Suprapubic skin (tissue), 4 donors: ENCODE data around the gene YEATS2. TPM values are rescaled to one million over a fixed set of nuclear protein-coding genes. Genes with fewer than 3 reads are reported as not detected.

Experiments
- DNase-seq, 2 donors: peaks; one replicate each; pipeline ENCODE4 v3.0.0-alpha.2; 2019; ENCODE audit warnings: low spot score in 2 of 2
- H3K27ac ChIP-seq: fragments of 200-600 bp; sonication (generic); one replicate; pipeline ENCODE4 v1.5.1; 2019
- H3K27me3 ChIP-seq: fragments of 200-600 bp; sonication (generic); one replicate; pipeline ENCODE4 v1.5.1; 2019
- H3K36me3 ChIP-seq: fragments of 200-600 bp; sonication (generic); one replicate; pipeline ENCODE4 v1.5.1; 2019
- H3K4me1 ChIP-seq: fragments of 200-600 bp; sonication (generic); one replicate; pipeline ENCODE4 v1.5.1; 2019
- H3K4me3 ChIP-seq: fragments of 200-600 bp; sonication (generic); one replicate; pipeline ENCODE4 v1.5.1; 2019; ENCODE audit warnings: mild to moderate bottlenecking
- H3K9me3 ChIP-seq: fragments of 200-600 bp; sonication (generic); one replicate; pipeline ENCODE4 v1.5.1; 2019
- EP300 ChIP-seq: sonication (generic); formaldehyde crosslinking; IDR thresholded peaks from one replicate; pipeline ENCODE4 v1.6.1; 2017; ENCODE audit warnings: antibody characterized with exemption
- POLR2A ChIP-seq, 2 donors: fragments of 450-650 bp; IDR thresholded peaks; one replicate each; pipeline ENCODE4 v1.6.1; 2017; ENCODE audit warnings: antibody characterized with exemption in 2 of 2, mild to moderate bottlenecking in 2 of 2, moderate library complexity in 2 of 2
- POLR2AphosphoS5 ChIP-seq, 3 donors: sonication (generic); formaldehyde crosslinking; IDR thresholded peaks; one replicate each; pipeline ENCODE4 v1.6.1; 2017; ENCODE audit warnings: antibody characterized with exemption in 3 of 3
- WGBS: methylation state at CpG from one replicate; pipeline ENCODE4 v1.1.5; 2018; 5-methylcytosine and 5-hydroxymethylcytosine counted together
- total RNA-seq, 4 donors: library from RNA; depleted of rRNA; stranded (reverse); fragments of >200 nt; gene quantifications; one replicate each; pipeline ENCODE4 v1.1.0, GENCODE V29; 2016
- TF ChIP-seq, protein P1 (sequence below), 2 donors: fragments of 200-600 bp in 1 of 2; fragments of 450-650 bp in 1 of 2; sonication (generic) in 1 of 2; IDR thresholded peaks; one replicate each; pipeline ENCODE4 v1.5.1; 2016 to 2019; ENCODE audit warnings: antibody characterized with exemption in 2 of 2, mild to moderate bottlenecking in 1 of 2, moderate library complexity in 1 of 2

Gene YEATS2
- total RNA-seq, 4 donors from 2014 or later: 12.8 to 35.8 (median 19.7) TPM

DNA sequence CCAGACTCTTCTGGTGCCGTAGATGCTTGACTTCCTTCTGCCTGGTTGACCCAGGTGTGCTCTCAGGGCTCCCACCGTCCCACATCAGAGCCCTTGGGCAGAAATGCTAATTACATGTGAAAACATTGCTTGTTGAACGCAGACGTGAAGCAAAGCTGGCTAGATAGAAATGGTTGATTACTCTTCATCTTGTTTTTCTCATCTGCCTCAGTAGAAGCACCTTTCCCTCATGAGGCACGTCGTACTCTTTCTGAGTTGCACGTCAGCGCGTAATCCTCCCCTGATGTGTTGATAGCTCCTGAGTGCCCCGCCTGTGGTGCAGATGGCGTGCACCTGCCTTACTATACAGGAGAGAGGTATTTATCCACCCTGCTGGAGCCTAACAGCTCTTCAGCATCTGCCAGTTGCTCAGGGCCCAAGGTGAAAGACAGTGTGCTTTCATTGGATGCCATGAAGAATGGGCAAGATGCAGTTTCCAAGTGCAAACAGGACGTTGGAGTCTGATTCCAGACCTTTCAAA, 109.7 kb downstream of the YEATS2 start:
- H3K4me3 ChIP-seq: no peak overlapping the region
- TF ChIP-seq, protein P1, sequence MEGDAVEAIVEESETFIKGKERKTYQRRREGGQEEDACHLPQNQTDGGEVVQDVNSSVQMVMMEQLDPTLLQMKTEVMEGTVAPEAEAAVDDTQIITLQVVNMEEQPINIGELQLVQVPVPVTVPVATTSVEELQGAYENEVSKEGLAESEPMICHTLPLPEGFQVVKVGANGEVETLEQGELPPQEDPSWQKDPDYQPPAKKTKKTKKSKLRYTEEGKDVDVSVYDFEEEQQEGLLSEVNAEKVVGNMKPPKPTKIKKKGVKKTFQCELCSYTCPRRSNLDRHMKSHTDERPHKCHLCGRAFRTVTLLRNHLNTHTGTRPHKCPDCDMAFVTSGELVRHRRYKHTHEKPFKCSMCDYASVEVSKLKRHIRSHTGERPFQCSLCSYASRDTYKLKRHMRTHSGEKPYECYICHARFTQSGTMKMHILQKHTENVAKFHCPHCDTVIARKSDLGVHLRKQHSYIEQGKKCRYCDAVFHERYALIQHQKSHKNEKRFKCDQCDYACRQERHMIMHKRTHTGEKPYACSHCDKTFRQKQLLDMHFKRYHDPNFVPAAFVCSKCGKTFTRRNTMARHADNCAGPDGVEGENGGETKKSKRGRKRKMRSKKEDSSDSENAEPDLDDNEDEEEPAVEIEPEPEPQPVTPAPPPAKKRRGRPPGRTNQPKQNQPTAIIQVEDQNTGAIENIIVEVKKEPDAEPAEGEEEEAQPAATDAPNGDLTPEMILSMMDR (IDR thresholded peaks at IDR 0.05): no peak
- no peak for TF ChIP-seq POLR2AphosphoS5 (IDR thresholded peaks at IDR 0.05)
- no peak for TF ChIP-seq EP300
- no peak for TF ChIP-seq POLR2A (IDR thresholded peaks at IDR 0.05)
- WGBS: 89% methylated on average over 12 of the region's 12 CpGs
- peaks cover 3% of the 10 kb centered on the region for H3K4me1 ChIP-seq
- H3K27ac ChIP-seq: no peak overlapping the region
- no peaks in the 10 kb centered on the region for H3K9me3 ChIP-seq
- peaks cover 92% of the 10 kb centered on the region for H3K36me3 ChIP-seq
- peak in 1 of 2 donors; percentile 28 for DNase-seq
- no peaks in the 10 kb centered on the region for H3K27me3 ChIP-seq

GRCh38 chr3:183807881-183808280, 110.3 kb downstream of the YEATS2 start:
- peaks cover 86% of the 10 kb centered on the region for H3K36me3 ChIP-seq
- H3K27ac ChIP-seq: no peak overlapping the region
- TF ChIP-seq POLR2A (IDR thresholded peaks at IDR 0.05) (no peak), EP300 (no peak), POLR2AphosphoS5 (IDR thresholded peaks at IDR 0.05) (no peak)
- TF ChIP-seq, protein P1 (IDR thresholded peaks at IDR 0.05): no peak
- H3K4me1 ChIP-seq: peaks cover 5% of the 10 kb centered on the region
- no peaks in the 10 kb centered on the region for H3K9me3 ChIP-seq
- peak in 1 of 2 donors; percentile 28 for DNase-seq
- no peaks in the 10 kb centered on the region for H3K27me3 ChIP-seq
- H3K4me3 ChIP-seq: no peak overlapping the region
- 94% methylated on average over 12 of the region's 12 CpGs for WGBS

- H3K36me3 ChIP-seq: peaks cover 81% of the 10 kb centered on the region
- peaks cover 10% of the 10 kb centered on the region for H3K4me1 ChIP-seq
- H3K27me3 ChIP-seq: no peaks in the 10 kb centered on the region
- no peak overlapping the region for H3K4me3 ChIP-seq
- H3K27ac ChIP-seq: no peak overlapping the region
- H3K9me3 ChIP-seq: no peaks in the 10 kb centered on the region
- no peak for TF ChIP-seq POLR2AphosphoS5 (IDR thresholded peaks at IDR 0.05)
- TF ChIP-seq, protein P1 (IDR thresholded peaks at IDR 0.05): no peak
- TF ChIP-seq EP300: no peak
- TF ChIP-seq POLR2A (IDR thresholded peaks at IDR 0.05): no peak
- DNase-seq: peak in 1 of 2 donors; percentile 57
- WGBS: 95% methylated on average over 11 of the region's 11 CpGs
Observed at GRCh38 chr3:183808355-183808754, 110.8 kb downstream of the YEATS2 start.

GRCh38 chr3:183809270-183809669, 111.7 kb downstream of the YEATS2 start:
- no peak for TF ChIP-seq POLR2A (IDR thresholded peaks at IDR 0.05)
- TF ChIP-seq, protein P1 (IDR thresholded peaks at IDR 0.05): no peak
- TF ChIP-seq EP300: no peak
- WGBS: 95% methylated on average over 5 of the region's 5 CpGs
- peaks cover 11% of the 10 kb centered on the region for H3K4me1 ChIP-seq
- H3K27me3 ChIP-seq: no peaks in the 10 kb centered on the region
- no peaks in the 10 kb centered on the region for H3K9me3 ChIP-seq
- peaks cover 73% of the 10 kb centered on the region for H3K36me3 ChIP-seq
- no peak overlapping the region for H3K27ac ChIP-seq
- no peak overlapping the region for H3K4me3 ChIP-seq
- no peak for DNase-seq

DNA sequence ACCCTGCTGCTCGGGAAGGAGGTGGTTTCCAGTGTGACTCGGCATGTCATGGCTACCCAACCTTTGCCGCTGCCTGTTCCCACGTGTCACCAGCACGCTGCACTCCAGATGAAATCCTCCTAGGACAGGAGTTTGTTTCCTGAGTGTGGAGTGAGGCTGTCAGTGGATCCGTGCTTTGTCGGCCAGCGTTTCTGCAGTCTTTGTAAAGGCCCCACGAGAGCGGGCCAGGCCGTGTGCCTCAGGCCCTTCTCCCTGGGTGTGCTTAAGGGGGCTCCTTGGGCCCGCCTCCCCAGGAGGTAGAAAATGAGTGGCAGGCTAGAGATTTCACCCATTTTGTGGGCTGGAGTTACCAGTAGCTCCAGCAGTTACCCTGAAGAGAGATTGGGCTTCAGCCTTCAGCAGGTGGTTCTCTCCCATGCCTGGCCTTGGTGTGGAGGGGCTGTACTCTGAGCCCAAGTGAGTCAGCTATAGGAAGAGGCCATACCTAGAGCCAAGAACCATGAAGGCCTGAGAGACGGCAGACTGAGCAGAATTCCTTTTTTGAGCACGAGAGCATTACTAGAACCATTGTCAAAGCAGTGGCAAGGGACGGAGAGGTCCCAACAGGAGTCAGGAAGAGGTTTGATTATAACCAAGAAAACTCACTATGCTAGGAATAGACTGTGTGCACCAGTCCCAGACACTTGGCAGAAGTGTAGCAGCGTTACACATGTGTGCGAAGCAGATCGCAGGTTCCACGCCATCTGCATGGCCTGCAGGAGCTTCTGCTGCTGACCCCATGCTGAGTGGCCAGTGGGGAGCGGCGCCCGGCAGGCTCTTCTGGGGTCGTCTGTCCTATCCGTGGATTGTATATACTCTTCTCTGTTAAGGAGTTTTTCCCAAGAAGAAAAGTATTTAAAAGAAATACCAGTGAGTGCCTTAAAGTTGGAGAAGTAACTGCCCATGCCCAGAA, 113.3 kb downstream of the YEATS2 start:
- no peaks in the 10 kb centered on the region for H3K9me3 ChIP-seq
- no peaks in the 10 kb centered on the region for H3K27me3 ChIP-seq
- H3K4me3 ChIP-seq: no peak overlapping the region
- peaks cover 11% of the 10 kb centered on the region for H3K4me1 ChIP-seq
- H3K36me3 ChIP-seq: peaks cover 64% of the 10 kb centered on the region
- WGBS: 91% methylated on average over 24 of the region's 24 CpGs
- DNase-seq: peak in 1 of 2 donors; percentile 48
- TF ChIP-seq EP300 (no peak), POLR2A (IDR thresholded peaks at IDR 0.05) (no peak), POLR2AphosphoS5 (IDR thresholded peaks at IDR 0.05) (no peak)
- TF ChIP-seq, protein P1 (IDR thresholded peaks at IDR 0.05): no peak
- no peak overlapping the region for H3K27ac ChIP-seq
